Stomach (tissue), 4 donors: ENCODE data around the gene CPXM2.

Experiments
- CTCF ChIP-seq, 7 experiments: fragments of 450-650 bp in 4 of 7; fragments of 200-600 bp in 3 of 7; sonication (generic) in 3 of 7; IDR thresholded peaks; one replicate each; pipeline ENCODE4 v1.5.1; 2016 to 2019; ENCODE audit warnings: antibody characterized with exemption in 7 of 7, control low read depth in 2 of 7, mild to moderate bottlenecking in 1 of 7
- EP300 ChIP-seq: sonication (generic); formaldehyde crosslinking; IDR thresholded peaks from one replicate; pipeline ENCODE4 v1.6.1; 2017; ENCODE audit warnings: antibody characterized with exemption
- POLR2A ChIP-seq, 4 donors: fragments of 450-650 bp; IDR thresholded peaks; one replicate each; pipeline ENCODE4 v1.6.1; 2016; ENCODE audit warnings: antibody characterized with exemption in 4 of 4, control low read depth in 2 of 4, mild to moderate bottlenecking in 1 of 4, moderate library complexity in 1 of 4

- TF ChIP-seq CTCF (IDR thresholded peaks at IDR 0.05) (no peak), EP300 (no peak), POLR2A (IDR thresholded peaks at IDR 0.05) (no peak)
Observed at GRCh38 chr10:123804716-123805115, 86.9 kb downstream of the CPXM2 start.
